Daoy (cell line): ENCODE data around the gene CCL7. TPM values are rescaled to one million over a fixed set of nuclear protein-coding genes. Genes with fewer than 3 reads are reported as not detected.

Experiments used
- total RNA-seq: library from RNA; depleted of rRNA; stranded (reverse); fragments of >200 nt; shearing (Covaris generic); gene quantifications from 2 replicates; pipeline ENCODE4 v1.2.3, GENCODE V29; 2014; rRNA removed

Gene CCL7
- total RNA-seq, 1 experiment from 2014 or later: 1.5 TPM

Other genes starting within 250 kb of the CCL7 start
- 1,648 and 1,969 TPM in 2 replicates for gene CCL2, start 14.9 kb upstream of the CCL7 start, total RNA-seq
- gene CCL11, start 15.5 kb downstream of the CCL7 start, total RNA-seq: not detected in 2 replicates
- gene CCL8, start 49.2 kb downstream of the CCL7 start, total RNA-seq: not detected in 2 replicates
- gene CCL13, start 86.3 kb downstream of the CCL7 start, total RNA-seq: not detected in 2 replicates
- gene CCL1, start 93.0 kb downstream of the CCL7 start, total RNA-seq: not detected in 2 replicates